Trophoblast cell (in vitro differentiated cells and primary cell): ENCODE data around the gene ZSCAN25.

Experiments
- DNase-seq, 2 donors: peaks; one replicate each; pipeline ENCODE4 v3.0.0-alpha.2; 2016
- H2AFZ ChIP-seq: 2 replicates; pipeline ENCODE4 v1.6.1; 2013; ENCODE audit warnings: low read length, moderate library complexity, mild to moderate bottlenecking; ENCODE audit not compliant: insufficient read depth, poor library complexity
- H2AK5ac ChIP-seq: 2 replicates; pipeline ENCODE4 v1.6.1; 2013; ENCODE audit warnings: mild to moderate bottlenecking, low read length
- H2BK120ac ChIP-seq: 2 replicates; pipeline ENCODE4 v1.6.1; 2013; ENCODE audit warnings: low read length, mild to moderate bottlenecking, moderate library complexity; ENCODE audit not compliant: insufficient read depth, poor library complexity
- H2BK12ac ChIP-seq: 2 replicates; pipeline ENCODE4 v1.6.1; 2013; ENCODE audit warnings: mild to moderate bottlenecking, low read length, moderate library complexity
- H2BK5ac ChIP-seq: 2 replicates; pipeline ENCODE4 v1.6.1; 2013; ENCODE audit warnings: low read length, low read depth, moderate library complexity, mild to moderate bottlenecking; ENCODE audit not compliant: poor library complexity
- H3K14ac ChIP-seq: 2 replicates; pipeline ENCODE4 v1.6.1; 2013; ENCODE audit warnings: mild to moderate bottlenecking, low read length
- H3K18ac ChIP-seq: 2 replicates; pipeline ENCODE4 v1.6.1; 2013; ENCODE audit warnings: mild to moderate bottlenecking, low read length
- H3K23ac ChIP-seq: 2 replicates; pipeline ENCODE4 v1.6.1; 2013; ENCODE audit warnings: low read length
- H3K27ac ChIP-seq: 2 replicates; pipeline ENCODE4 v1.5.1; 2013; ENCODE audit warnings: low read depth, mild to moderate bottlenecking, inconsistent platforms, low read length, moderate library complexity
- H3K27me3 ChIP-seq: 2 replicates; pipeline ENCODE4 v1.6.1; 2013; ENCODE audit warnings: inconsistent platforms, mild to moderate bottlenecking, low read length, moderate library complexity; ENCODE audit not compliant: insufficient read depth
- H3K36me3 ChIP-seq, 2 experiments: 1 replicate in 1 of 2; 2 replicates in 1 of 2; pipeline ENCODE4 v1.6.1; 2013; ENCODE audit warnings: low read length in 2 of 2, mild to moderate bottlenecking in 2 of 2, moderate library complexity in 1 of 2; ENCODE audit not compliant: insufficient read depth in 2 of 2, control insufficient read depth in 1 of 2
- H3K4ac ChIP-seq: 2 replicates; pipeline ENCODE4 v1.6.1; 2013; ENCODE audit warnings: low read depth, mild to moderate bottlenecking, low read length, moderate library complexity
- H3K4me1 ChIP-seq, 2 experiments: 1 replicate in 1 of 2; 2 replicates in 1 of 2; pipeline ENCODE4 v1.6.1; 2013; ENCODE audit warnings: low read length in 2 of 2, mild to moderate bottlenecking in 2 of 2, moderate library complexity in 1 of 2; ENCODE audit not compliant: insufficient read depth in 2 of 2, control insufficient read depth in 1 of 2
- H3K4me2 ChIP-seq: 2 replicates; pipeline ENCODE4 v1.6.1; 2013; ENCODE audit warnings: inconsistent platforms, mild to moderate bottlenecking, low read length, moderate library complexity
- H3K4me3 ChIP-seq: 2 replicates; pipeline ENCODE4 v1.5.1; 2013; ENCODE audit warnings: mild to moderate bottlenecking, low read depth, low read length, inconsistent platforms
- H3K79me1 ChIP-seq: one replicate; pipeline ENCODE4 v1.6.1; 2013; ENCODE audit warnings: low read length
- H3K79me2 ChIP-seq: 2 replicates; pipeline ENCODE4 v1.6.1; 2013; ENCODE audit warnings: low read length, mild to moderate bottlenecking; ENCODE audit not compliant: control insufficient read depth, insufficient read depth, poor library complexity
- H3K9ac ChIP-seq: 2 replicates; pipeline ENCODE4 v1.6.1; 2013; ENCODE audit warnings: mild to moderate bottlenecking, low read length
- H3K9me3 ChIP-seq: 2 replicates; pipeline ENCODE4 v1.6.1; 2013; ENCODE audit warnings: low read depth, mild to moderate bottlenecking, control low read depth, inconsistent platforms, low read length; ENCODE audit not compliant: insufficient read depth
- H4K12ac ChIP-seq: 2 replicates; pipeline ENCODE4 v1.6.1; 2013; ENCODE audit warnings: low read depth, mild to moderate bottlenecking, low read length, moderate library complexity
- H4K8ac ChIP-seq: 2 replicates; pipeline ENCODE4 v1.6.1; 2013; ENCODE audit warnings: low read depth, mild to moderate bottlenecking, low read length, moderate library complexity
- H4K91ac ChIP-seq: one replicate; pipeline ENCODE4 v1.6.1; 2013; ENCODE audit warnings: low read depth, mild to moderate bottlenecking, low read length, moderate library complexity
- WGBS: extraction: QIAGEN DNeasy Blood & Tissue Kit; methylation state at CpG from one replicate; pipeline ENCODE4 v1.1.7; 2013; ENCODE audit warnings: missing lambda C conversion rate; ENCODE audit not compliant: insufficient read length, insufficient coverage; ENCODE audit errors: extremely low coverage; 5-methylcytosine and 5-hydroxymethylcytosine counted together

The ZSCAN25 gene

DNA sequence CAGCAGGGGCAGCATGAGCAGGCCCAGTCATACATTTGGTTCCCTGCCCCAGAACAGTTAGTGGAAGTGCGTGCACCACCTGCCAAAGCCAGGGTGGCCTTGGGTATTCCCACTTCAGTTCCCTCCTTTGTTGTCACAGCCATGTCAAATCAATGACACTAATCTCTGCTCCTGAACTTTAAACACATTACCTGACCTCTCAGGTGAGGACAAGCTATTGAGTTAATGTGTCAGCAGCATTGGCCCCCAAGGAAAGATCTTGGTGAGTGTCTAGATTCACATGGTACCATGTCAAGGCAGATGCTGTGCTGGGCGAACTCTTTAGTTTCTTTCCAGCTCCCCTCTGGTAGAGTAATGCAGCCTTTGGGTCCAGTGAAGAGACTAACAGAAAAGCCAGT lies 60.9 kb downstream of the ZSCAN25 start:
- Histone ChIP-seq H3K4ac (no peak overlapping the region), H2AK5ac (no peak overlapping the region), H3K18ac (no peak overlapping the region), H3K27ac (no peak overlapping the region), H4K12ac (no peak overlapping the region), H3K9me3 (no peaks in the 10 kb centered on the region), H3K36me3 (no peaks in the 10 kb centered on the region), H3K9ac (no peak overlapping the region), H2AFZ (no peak overlapping the region), H3K79me1 (no peaks in the 10 kb centered on the region), H3K4me3 (no peak overlapping the region), H3K4me1 (no peaks in the 10 kb centered on the region), H3K27me3 (no peaks in the 10 kb centered on the region), H3K79me2 (no peaks in the 10 kb centered on the region), H4K8ac (no peak overlapping the region), H4K91ac (no peak overlapping the region), H2BK5ac (no peak overlapping the region), H3K14ac (no peak overlapping the region), H2BK12ac (no peak overlapping the region), H3K4me2 (no peak overlapping the region), H3K23ac (no peak overlapping the region), H2BK120ac (no peak overlapping the region)
- WGBS: no CpG with 5 or more reads among the region's 2 CpGs
- no peak for DNase-seq

DNA sequence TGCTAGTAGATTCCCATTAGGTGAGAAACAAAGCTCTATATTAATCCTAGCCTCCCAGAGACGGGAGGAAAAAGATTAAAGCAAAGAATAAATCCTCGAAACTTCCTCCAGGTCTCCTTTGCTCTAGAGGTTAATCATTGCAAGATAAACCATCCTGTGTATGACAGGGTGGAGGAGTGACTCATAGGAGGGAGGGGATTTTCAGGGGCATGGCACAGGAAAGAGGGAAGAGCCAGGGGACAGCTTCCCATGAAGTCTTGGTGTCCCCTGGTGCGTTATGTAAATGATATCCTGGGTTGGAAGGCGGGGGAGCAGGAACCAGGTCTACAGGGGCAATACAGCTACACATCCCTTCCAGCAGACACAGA lies 62.3 kb downstream of the ZSCAN25 start:
- no peak overlapping the region for H2BK5ac ChIP-seq
- no CpG with 5 or more reads among the region's 4 CpGs for WGBS
- no peak overlapping the region for H3K9ac ChIP-seq
- H3K18ac ChIP-seq: no peak overlapping the region
- no peaks in the 10 kb centered on the region for H3K36me3 ChIP-seq
- H4K12ac ChIP-seq: no peak overlapping the region
- H3K4me3 ChIP-seq: no peak overlapping the region
- no peaks in the 10 kb centered on the region for H3K9me3 ChIP-seq
- H3K4me2 ChIP-seq: no peak overlapping the region
- no peaks in the 10 kb centered on the region for H3K79me2 ChIP-seq
- no peak overlapping the region for H3K23ac ChIP-seq
- H4K8ac ChIP-seq: no peak overlapping the region
- H2AK5ac ChIP-seq: no peak overlapping the region
- no peaks in the 10 kb centered on the region for H3K79me1 ChIP-seq
- no peak overlapping the region for H2AFZ ChIP-seq
- no peak overlapping the region for H3K14ac ChIP-seq
- no peak overlapping the region for H3K27ac ChIP-seq
- H3K4ac ChIP-seq: no peak overlapping the region
- no peaks in the 10 kb centered on the region for H3K4me1 ChIP-seq
- H4K91ac ChIP-seq: no peak overlapping the region
- DNase-seq: peak in 1 of 2 donors; percentile 3
- no peak overlapping the region for H2BK12ac ChIP-seq
- H2BK120ac ChIP-seq: no peak overlapping the region
- H3K27me3 ChIP-seq: no peaks in the 10 kb centered on the region

DNA sequence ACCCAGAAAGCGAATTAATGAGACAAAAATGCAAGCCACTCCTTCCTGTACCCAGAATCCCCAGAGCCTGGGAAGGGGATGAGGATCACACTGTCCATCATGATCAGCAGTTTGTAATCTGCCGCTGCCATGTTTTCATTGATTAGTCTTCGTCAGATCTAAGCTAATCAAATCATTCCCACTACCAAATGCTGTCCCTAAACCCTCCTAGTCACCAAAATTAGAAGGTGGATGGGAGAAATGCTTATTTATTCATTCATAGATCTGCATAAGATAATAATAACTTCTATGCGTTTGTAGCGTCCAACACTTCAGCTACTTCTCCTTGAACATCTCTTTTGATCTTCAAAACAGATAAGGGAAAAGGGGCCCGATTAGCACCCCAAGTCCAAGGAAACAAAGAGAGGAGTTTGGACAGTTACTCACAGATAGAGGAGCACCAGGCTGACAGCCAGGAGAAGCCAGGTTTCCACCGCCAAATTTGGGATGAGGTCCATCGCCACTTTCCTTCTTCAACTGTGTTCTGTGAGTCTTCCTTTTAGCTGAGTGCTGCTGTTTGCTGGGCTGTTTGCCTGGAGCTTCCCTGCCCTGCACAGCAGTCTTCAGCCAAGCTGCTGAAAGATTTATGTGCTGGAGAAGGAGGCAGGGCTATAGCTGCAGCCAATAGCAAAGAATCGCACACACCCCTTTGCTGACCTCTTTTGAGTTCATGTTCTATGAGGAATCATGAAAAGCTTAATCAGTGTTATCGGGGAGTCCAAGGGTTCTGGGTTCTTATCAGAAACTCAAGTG lies 62.9 kb downstream of the ZSCAN25 start, which contains the start of gene CYP3A5:
CYP3A5 (minus strand) TSS at position 597 of the 792 bp plus-strand sequence; CDS start at position 497, 100 bp downstream.
- Histone ChIP-seq H2BK5ac (no peak within 1 kb of the TSS), H2BK12ac (no peak within 1 kb of the TSS), H2AFZ (no peak within 1 kb of the TSS), H4K91ac (no peak within 1 kb of the TSS), H3K4me2 (no peak within 1 kb of the TSS), H2BK120ac (no peak within 1 kb of the TSS), H3K18ac (no peak within 1 kb of the TSS), H4K12ac (no peak within 1 kb of the TSS), H3K9ac (no peak within 1 kb of the TSS), H4K8ac (no peak within 1 kb of the TSS), H3K9me3 (no peaks in the 10 kb centered on the region), H3K23ac (no peak within 1 kb of the TSS), H3K36me3 (no peaks in the 10 kb centered on the region), H3K79me2 (no peaks in the 10 kb centered on the region), H3K4me1 (no peaks in the 10 kb centered on the region), H3K4me3 (no peak within 1 kb of the TSS), H3K14ac (no peak within 1 kb of the TSS), H2AK5ac (no peak within 1 kb of the TSS), H3K79me1 (no peaks in the 10 kb centered on the region), H3K27me3 (no peaks in the 10 kb centered on the region), H3K27ac (no peak within 1 kb of the TSS), H3K4ac (no peak within 1 kb of the TSS)
- DNase-seq: no peak
- no CpG with 5 or more reads among the region's 10 CpGs for WGBS
